Testis (tissue), 3 donors: ENCODE results near the gene MRPS35. TPM values are rescaled to one million over a fixed set of nuclear protein-coding genes. Genes with fewer than 3 reads are reported as not detected.

Experiments used
- DNase-seq: peaks from one replicate; pipeline ENCODE4 v3.0.0-alpha.2; 2019
- H3K27ac ChIP-seq, 2 donors: fragments of 200-600 bp; sonication (generic); one replicate each; pipeline ENCODE4 v1.5.1; 2019
- H3K27me3 ChIP-seq: fragments of 200-600 bp; sonication (generic); one replicate; pipeline ENCODE4 v1.5.1; 2019
- H3K36me3 ChIP-seq: fragments of 200-600 bp; sonication (generic); one replicate; pipeline ENCODE4 v1.5.1; 2017; ENCODE audit warnings: low read depth; ENCODE audit errors: missing control alignments
- H3K4me1 ChIP-seq: fragments of 200-600 bp; sonication (generic); one replicate; pipeline ENCODE4 v1.5.1; 2019
- H3K4me3 ChIP-seq, 2 donors: fragments of 200-600 bp; sonication (generic); one replicate each; pipeline ENCODE4 v1.5.1; 2017 to 2019
- H3K9me3 ChIP-seq: fragments of 200-600 bp; sonication (generic); one replicate; pipeline ENCODE4 v1.5.1; 2017
- POLR2A ChIP-seq: fragments of 450-650 bp; IDR thresholded peaks from one replicate; pipeline ENCODE4 v1.6.1; 2017; ENCODE audit warnings: antibody characterized with exemption, mild to moderate bottlenecking, moderate library complexity
- WGBS, 2 donors: methylation state at CpG; one replicate each; pipeline ENCODE4 v1.1.5; 2018; 5-methylcytosine and 5-hydroxymethylcytosine counted together
- intact Hi-C: fragments of 100-400 bp; cut with DNase I; formaldehyde crosslinking; loops from one replicate; pipeline ENCODE4 v1.15.1; 2023; ENCODE audit warnings: low total_unique reads
- polyA plus RNA-seq: library from polyadenylated mRNA; stranded (reverse); fragments of 350-450 nt; fragmentation: Illumina TruSeq; extraction: RNeasy Lipid Tissue Mini Kit (QIAGEN cat#74804); gene quantifications from one replicate; pipeline ENCODE4 v1.2.3, GENCODE V29; 2014; ENCODE audit warnings: low read depth, low replicate concordance; ENCODE audit not compliant: insufficient read depth
- total RNA-seq, 2 donors: library from RNA; depleted of rRNA; stranded (reverse); fragments of >200 nt; gene quantifications; one replicate each; pipeline ENCODE4 v1.2.3, GENCODE V29; 2016
- TF ChIP-seq, protein P1 (sequence below), 3 experiments: fragments of 450-650 bp in 2 of 3; fragments of 200-600 bp in 1 of 3; sonication (generic) in 1 of 3; IDR thresholded peaks; one replicate each; pipeline ENCODE4 v1.5.1; 2016 to 2019; ENCODE audit warnings: antibody characterized with exemption in 3 of 3, mild to moderate bottlenecking in 2 of 3, moderate library complexity in 1 of 3

Gene MRPS35
- total and polyA plus RNA-seq, 3 donors from 2014 or later: 35.1 to 42.9 (median 35.7) TPM

DNA sequence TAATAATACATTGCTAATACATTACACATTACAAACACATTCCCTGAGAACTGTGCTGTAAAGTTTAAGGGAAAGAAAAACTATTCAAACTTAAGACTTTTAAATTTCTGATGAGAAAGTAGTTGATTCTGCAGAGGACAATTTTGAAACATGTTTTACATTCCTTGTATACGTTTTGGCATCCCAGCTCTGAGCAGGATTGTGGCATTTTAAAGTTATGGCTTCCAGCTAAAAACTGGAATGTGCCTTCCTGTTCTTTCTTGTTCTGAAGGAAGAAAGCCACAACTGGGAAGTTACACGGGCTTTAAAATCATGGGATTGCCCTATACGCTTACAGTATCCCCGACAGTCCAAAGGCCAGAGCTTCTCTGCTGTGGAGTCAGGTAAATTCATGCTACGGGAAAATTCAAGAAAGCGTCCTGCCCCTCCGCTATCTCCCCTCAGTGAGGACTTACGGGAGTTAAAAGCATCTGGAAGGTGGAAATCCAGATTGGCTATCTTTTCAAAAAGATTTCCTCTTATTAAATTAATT is 58.6 kb downstream of the MRPS35 start:
- Histone ChIP-seq H3K36me3 (no peaks in the 10 kb centered on the region), H3K9me3 (no peaks in the 10 kb centered on the region), H3K4me1 (peaks cover 5% of the 10 kb centered on the region), H3K27me3 (no peaks in the 10 kb centered on the region), H3K27ac (no peak overlapping the region), H3K4me3 (no peak overlapping the region)
- no peak for DNase-seq
- intact Hi-C loops: no loop called here
- WGBS, 2 donors: 84 to 89% methylated on average over 8 of the region's 8 CpGs
- TF ChIP-seq POLR2A: no peak
- TF ChIP-seq, protein P1, sequence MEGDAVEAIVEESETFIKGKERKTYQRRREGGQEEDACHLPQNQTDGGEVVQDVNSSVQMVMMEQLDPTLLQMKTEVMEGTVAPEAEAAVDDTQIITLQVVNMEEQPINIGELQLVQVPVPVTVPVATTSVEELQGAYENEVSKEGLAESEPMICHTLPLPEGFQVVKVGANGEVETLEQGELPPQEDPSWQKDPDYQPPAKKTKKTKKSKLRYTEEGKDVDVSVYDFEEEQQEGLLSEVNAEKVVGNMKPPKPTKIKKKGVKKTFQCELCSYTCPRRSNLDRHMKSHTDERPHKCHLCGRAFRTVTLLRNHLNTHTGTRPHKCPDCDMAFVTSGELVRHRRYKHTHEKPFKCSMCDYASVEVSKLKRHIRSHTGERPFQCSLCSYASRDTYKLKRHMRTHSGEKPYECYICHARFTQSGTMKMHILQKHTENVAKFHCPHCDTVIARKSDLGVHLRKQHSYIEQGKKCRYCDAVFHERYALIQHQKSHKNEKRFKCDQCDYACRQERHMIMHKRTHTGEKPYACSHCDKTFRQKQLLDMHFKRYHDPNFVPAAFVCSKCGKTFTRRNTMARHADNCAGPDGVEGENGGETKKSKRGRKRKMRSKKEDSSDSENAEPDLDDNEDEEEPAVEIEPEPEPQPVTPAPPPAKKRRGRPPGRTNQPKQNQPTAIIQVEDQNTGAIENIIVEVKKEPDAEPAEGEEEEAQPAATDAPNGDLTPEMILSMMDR (IDR thresholded peaks at IDR 0.05): no peak

DNA sequence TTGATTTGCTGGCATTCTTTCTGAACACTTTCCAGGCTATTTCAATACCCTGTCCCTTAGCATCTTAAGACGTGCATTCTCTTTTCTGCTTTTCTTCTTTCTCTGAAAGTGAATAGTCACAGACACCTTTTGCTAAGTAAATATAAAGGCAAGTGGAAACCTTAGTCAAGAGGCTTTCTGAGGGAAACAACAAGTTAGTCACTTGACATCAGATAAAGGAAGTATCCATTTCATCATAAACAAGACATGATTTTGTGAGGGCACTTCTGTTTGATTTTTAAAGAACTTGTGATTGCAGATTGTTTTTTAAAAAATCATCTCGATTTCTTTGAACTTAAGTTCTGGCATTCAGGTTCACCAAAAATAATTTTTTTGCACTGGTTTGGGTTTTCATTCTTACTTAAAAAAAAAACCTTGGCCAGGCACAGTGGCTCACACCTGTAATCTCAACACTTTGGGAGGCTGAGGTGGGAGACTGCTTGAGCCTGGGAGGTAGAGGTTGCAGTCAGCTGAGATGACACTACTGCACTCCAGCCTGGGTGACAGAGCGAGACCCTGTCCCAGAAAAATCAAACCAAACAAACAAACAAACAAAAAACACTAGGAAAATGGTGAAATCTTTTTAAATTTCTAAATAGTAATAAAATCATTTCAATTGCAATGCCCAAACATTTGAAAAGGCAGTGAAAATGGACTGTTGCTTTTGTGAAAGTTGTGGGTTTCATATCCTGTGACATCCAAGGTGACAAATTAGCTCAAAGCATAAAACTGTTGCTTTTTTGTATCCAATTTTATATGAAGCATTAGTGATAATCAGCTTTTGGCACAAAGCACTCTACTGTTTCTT is 61.1 kb downstream of the MRPS35 start:
- no peak for TF ChIP-seq POLR2A
- TF ChIP-seq, protein P1 (IDR thresholded peaks at IDR 0.05): no peak
- Histone ChIP-seq H3K4me3 (no peak overlapping the region), H3K4me1 (peaks cover 5% of the 10 kb centered on the region), H3K9me3 (no peaks in the 10 kb centered on the region), H3K27ac (peak overlapping the region; percentile 60 to 66), H3K36me3 (no peaks in the 10 kb centered on the region), H3K27me3 (no peaks in the 10 kb centered on the region)
- WGBS, 2 donors: 56 to 77% methylated on average over 3 of the region's 3 CpGs
- intact Hi-C loops: no loop called here
- DNase-seq: no peak

- 51 to 56% methylated on average over 5 of the region's 5 CpGs for WGBS, 2 donors
- no peaks in the 10 kb centered on the region for H3K27me3 ChIP-seq
- H3K9me3 ChIP-seq: no peaks in the 10 kb centered on the region
- no peak overlapping the region for H3K4me3 ChIP-seq
- intact Hi-C loops: no loop called here
- TF ChIP-seq, protein P1 (IDR thresholded peaks at IDR 0.05): no peak
- TF ChIP-seq POLR2A: no peak
- H3K4me1 ChIP-seq: peaks cover 5% of the 10 kb centered on the region
- H3K27ac ChIP-seq: peak overlapping the region in 1 of 2 donors; percentile 19
- no peaks in the 10 kb centered on the region for H3K36me3 ChIP-seq
- no peak for DNase-seq
Observed at GRCh38 chr12:27772328-27773049, 61.9 kb downstream of the MRPS35 start.

GRCh38 chr12:27777141-27777540 is 66.5 kb downstream of the MRPS35 start:
- H3K27ac ChIP-seq: no peak overlapping the region
- TF ChIP-seq, protein P1 (IDR thresholded peaks at IDR 0.05): no peak
- TF ChIP-seq POLR2A: no peak
- 58 to 62% methylated on average over 5 of the region's 5 CpGs for WGBS, 2 donors
- no peaks in the 10 kb centered on the region for H3K9me3 ChIP-seq
- no peaks in the 10 kb centered on the region for H3K36me3 ChIP-seq
- peaks cover 10% of the 10 kb centered on the region for H3K4me1 ChIP-seq
- no peak overlapping the region for H3K4me3 ChIP-seq
- no peak for DNase-seq
- intact Hi-C loops: no loop called here
- H3K27me3 ChIP-seq: no peaks in the 10 kb centered on the region
